SU-DHL-6 (cell line): ENCODE results near the gene PPCS.

Experiments used
- H2AFZ ChIP-seq: fragments of 200-600 bp; sonication (generic); 2 replicates; pipeline ENCODE4 v1.6.1; 2014; ENCODE audit warnings: low read depth, mild to moderate bottlenecking, moderate library complexity, mixed read lengths, antibody characterized with exemption, low read length; ENCODE audit not compliant: severe bottlenecking
- H3F3A ChIP-seq: fragments of 200-600 bp; shearing (Covaris generic); 2 replicates; pipeline ENCODE4 v1.6.0; 2016; ENCODE audit warnings: antibody characterized with exemption, mild to moderate bottlenecking; ENCODE audit not compliant: insufficient read depth
- H3K27ac ChIP-seq: fragments of 200-600 bp; sonication (generic); 2 replicates; pipeline ENCODE4 v1.5.1; 2016; ENCODE audit warnings: low read depth, mild to moderate bottlenecking, low read length, moderate library complexity, mixed read lengths
- H3K27me3 ChIP-seq: fragments of 200-600 bp; sonication (generic), shearing (Covaris generic); 2 replicates; pipeline ENCODE4 v1.6.0; 2014; ENCODE audit warnings: mild to moderate bottlenecking, low read length
- H3K36me3 ChIP-seq: fragments of 200-600 bp; sonication (generic); 2 replicates; pipeline ENCODE4 v1.6.1; 2014; ENCODE audit warnings: mild to moderate bottlenecking, low read length, mixed read lengths
- H3K4me2 ChIP-seq: fragments of 300-600, 200-600 bp; shearing (Covaris generic), sonication (generic); 2 replicates; pipeline ENCODE4 v1.6.0; 2014; ENCODE audit warnings: low read length, low read depth, mild to moderate bottlenecking; ENCODE audit not compliant: poor library complexity, severe bottlenecking
- H3K4me3 ChIP-seq: fragments of 200-600 bp; sonication (generic); 2 replicates; pipeline ENCODE4 v1.5.1; 2014; ENCODE audit warnings: antibody characterized with exemption, low read length, mild to moderate bottlenecking, mixed read lengths; ENCODE audit not compliant: insufficient read depth, poor library complexity, severe bottlenecking
- H3K79me2 ChIP-seq: fragments of 200-600 bp; sonication (generic); 2 replicates; pipeline ENCODE4 v1.6.1; 2014; ENCODE audit warnings: mild to moderate bottlenecking, low read length, moderate library complexity; ENCODE audit not compliant: insufficient read depth
- H3K9ac ChIP-seq: fragments of 200-600 bp; sonication (generic); 2 replicates; pipeline ENCODE4 v1.7.0; 2014; ENCODE audit warnings: mild to moderate bottlenecking, low read length
- H3K9me2 ChIP-seq: fragments of 200-600 bp; sonication (generic); replicated peaks from 2 replicates; pipeline ENCODE4 v1.6.1; 2014; ENCODE audit warnings: low read length; ENCODE audit not compliant: insufficient read depth
- H3K9me3 ChIP-seq: fragments of 200-600 bp; sonication (generic); 2 replicates; pipeline ENCODE4 v1.6.1; 2014; ENCODE audit warnings: low read length, mixed read lengths; ENCODE audit not compliant: insufficient read depth
- H4K20me1 ChIP-seq: fragments of 200-600 bp; sonication (generic); 2 replicates; pipeline ENCODE4 v1.6.1; 2014; ENCODE audit warnings: low read depth, mild to moderate bottlenecking, antibody characterized with exemption, low read length, moderate library complexity, mixed read lengths
- EZH2phosphoT487 ChIP-seq: fragments of 200-600 bp; sonication (generic), shearing (Covaris generic); conservative IDR thresholded peaks from 2 replicates; pipeline ENCODE4 v1.6.1; 2018; ENCODE audit warnings: mild to moderate bottlenecking, antibody characterized with exemption, low read length, moderate library complexity, mixed read lengths
- TF ChIP-seq, protein P1 (sequence below): fragments of 200-600 bp; sonication (generic); IDR thresholded peaks from one replicate; pipeline ENCODE4 v1.5.1; 2017; ENCODE audit warnings: antibody characterized with exemption, mild to moderate bottlenecking, low read length, moderate library complexity; ENCODE audit not compliant: insufficient read depth, poor library complexity, severe bottlenecking

The PPCS gene

DNA sequence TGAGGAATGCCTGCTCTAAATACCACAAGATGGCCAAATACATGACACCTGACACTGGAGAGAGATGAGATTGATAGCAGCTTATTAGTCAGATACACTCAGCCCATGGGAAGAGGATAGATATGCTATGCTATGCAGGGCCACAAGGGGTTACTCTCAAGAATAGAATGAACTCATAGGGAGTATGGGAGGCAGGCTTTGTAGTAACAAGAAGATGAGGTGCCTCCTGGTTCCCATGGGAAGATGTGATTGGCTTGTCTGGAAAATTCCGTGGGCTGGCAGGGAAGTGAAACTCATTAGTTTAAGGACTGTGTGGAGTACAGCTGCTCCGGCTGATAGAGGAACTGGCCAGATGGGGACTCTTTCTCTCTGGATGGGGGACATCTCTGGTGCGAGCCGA lies 23.3 kb downstream of the PPCS start:
- no peak overlapping the region for H3K4me3 ChIP-seq
- no peaks in the 10 kb centered on the region for H3K79me2 ChIP-seq
- H3K36me3 ChIP-seq: no peaks in the 10 kb centered on the region

DNA sequence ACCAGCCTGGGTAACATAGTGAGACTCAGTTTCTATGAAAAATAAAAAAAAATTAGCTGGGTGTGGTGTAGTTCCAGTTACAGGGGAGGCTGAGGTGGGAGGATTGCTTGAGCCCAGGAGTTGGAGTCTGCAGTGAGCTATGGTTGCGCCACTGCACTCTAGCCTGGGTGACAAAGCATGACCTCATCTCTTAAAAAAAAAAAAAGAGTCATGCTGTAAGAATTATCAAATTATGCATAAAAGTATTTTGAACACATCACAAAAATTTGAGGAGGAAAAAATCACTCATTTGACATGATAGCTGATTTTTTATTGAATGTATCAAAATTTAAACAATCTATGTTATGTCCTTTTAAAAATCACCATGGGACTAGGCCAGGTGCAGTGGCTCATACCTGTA lies 24.6 kb downstream of the PPCS start:
- Histone ChIP-seq H3K9me3 (no peaks in the 10 kb centered on the region), H4K20me1 (no peaks in the 10 kb centered on the region), H2AFZ (no peak overlapping the region), H3K79me2 (no peaks in the 10 kb centered on the region), H3K27me3 (no peaks in the 10 kb centered on the region), H3K27ac (no peak overlapping the region), H3K4me3 (no peak overlapping the region), H3K9ac (no peak overlapping the region), H3K9me2 (no peaks in the 10 kb centered on the region), H3F3A (no peaks in the 10 kb centered on the region), H3K36me3 (no peaks in the 10 kb centered on the region), H3K4me2 (no peak overlapping the region)
- TF ChIP-seq, protein P1, sequence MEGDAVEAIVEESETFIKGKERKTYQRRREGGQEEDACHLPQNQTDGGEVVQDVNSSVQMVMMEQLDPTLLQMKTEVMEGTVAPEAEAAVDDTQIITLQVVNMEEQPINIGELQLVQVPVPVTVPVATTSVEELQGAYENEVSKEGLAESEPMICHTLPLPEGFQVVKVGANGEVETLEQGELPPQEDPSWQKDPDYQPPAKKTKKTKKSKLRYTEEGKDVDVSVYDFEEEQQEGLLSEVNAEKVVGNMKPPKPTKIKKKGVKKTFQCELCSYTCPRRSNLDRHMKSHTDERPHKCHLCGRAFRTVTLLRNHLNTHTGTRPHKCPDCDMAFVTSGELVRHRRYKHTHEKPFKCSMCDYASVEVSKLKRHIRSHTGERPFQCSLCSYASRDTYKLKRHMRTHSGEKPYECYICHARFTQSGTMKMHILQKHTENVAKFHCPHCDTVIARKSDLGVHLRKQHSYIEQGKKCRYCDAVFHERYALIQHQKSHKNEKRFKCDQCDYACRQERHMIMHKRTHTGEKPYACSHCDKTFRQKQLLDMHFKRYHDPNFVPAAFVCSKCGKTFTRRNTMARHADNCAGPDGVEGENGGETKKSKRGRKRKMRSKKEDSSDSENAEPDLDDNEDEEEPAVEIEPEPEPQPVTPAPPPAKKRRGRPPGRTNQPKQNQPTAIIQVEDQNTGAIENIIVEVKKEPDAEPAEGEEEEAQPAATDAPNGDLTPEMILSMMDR: no peak
- no peak for TF ChIP-seq EZH2phosphoT487

More for the DNA sequence above, 23.3 kb downstream of the PPCS start:
- no peaks in the 10 kb centered on the region for H3K27me3 ChIP-seq
- no peak overlapping the region for H3K27ac ChIP-seq
- no peak overlapping the region for H2AFZ ChIP-seq
- H3K9ac ChIP-seq: no peak overlapping the region
- no peak for TF ChIP-seq EZH2phosphoT487
- TF ChIP-seq, protein P1: no peak
- H3K9me2 ChIP-seq: no peaks in the 10 kb centered on the region
- H3K4me2 ChIP-seq: no peak overlapping the region
- H4K20me1 ChIP-seq: no peaks in the 10 kb centered on the region
- H3F3A ChIP-seq: no peaks in the 10 kb centered on the region
- H3K9me3 ChIP-seq: no peaks in the 10 kb centered on the region

DNA sequence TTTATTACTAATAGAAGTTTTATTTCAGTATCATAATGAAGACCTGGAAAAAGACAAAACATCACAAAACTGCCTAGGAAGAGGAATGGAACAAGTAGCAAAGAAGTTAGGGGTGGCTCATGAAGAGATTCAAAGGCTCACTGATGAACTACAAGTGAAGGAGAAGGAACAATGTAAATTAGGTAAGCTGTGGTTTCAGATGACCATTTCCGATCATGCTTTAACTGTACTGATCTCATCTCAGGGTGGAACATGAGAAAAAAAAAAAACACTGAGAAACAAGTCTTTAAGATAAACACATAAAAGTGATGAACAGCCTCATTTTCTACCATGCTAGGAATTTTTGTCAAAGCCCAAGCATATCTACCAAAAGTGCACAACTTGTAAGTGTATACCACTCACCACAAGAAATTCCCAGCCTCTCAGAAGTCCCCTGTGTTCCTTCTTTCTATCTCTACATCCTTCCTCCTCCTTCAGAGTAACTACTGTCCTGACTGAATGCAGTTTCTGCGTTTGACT lies 26.4 kb downstream of the PPCS start:
- Histone ChIP-seq H3F3A (no peaks in the 10 kb centered on the region), H3K27me3 (no peaks in the 10 kb centered on the region), H2AFZ (no peak overlapping the region), H3K9me3 (no peaks in the 10 kb centered on the region), H3K9me2 (no peaks in the 10 kb centered on the region), H3K36me3 (no peaks in the 10 kb centered on the region), H3K79me2 (no peaks in the 10 kb centered on the region), H3K27ac (no peak overlapping the region), H3K9ac (no peak overlapping the region), H4K20me1 (no peaks in the 10 kb centered on the region), H3K4me3 (no peak overlapping the region), H3K4me2 (no peak overlapping the region)
- TF ChIP-seq EZH2phosphoT487: no peak
- TF ChIP-seq, protein P1: no peak

DNA sequence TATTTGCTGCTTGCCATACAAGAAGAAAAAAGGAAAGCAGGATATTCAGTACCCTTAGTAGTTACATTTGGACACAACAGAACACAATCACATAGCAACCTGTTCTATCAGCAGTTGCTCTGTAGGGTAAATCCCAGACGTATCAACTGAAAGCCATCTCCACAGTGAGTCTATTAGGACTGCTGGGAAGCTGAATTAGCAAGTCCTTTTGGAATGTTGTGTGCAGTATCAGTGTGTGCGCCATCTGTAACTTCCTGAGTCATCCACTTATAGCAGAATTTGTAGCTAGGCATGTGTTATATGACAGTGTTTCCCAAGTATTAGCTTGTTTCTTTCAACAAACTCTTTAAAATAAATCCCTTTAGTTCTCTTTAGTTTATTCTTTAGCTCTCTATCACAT lies 28.0 kb downstream of the PPCS start:
- Histone ChIP-seq H3K9ac (no peak overlapping the region), H3K9me3 (no peaks in the 10 kb centered on the region), H3K36me3 (no peaks in the 10 kb centered on the region), H3K4me2 (no peak overlapping the region), H3K79me2 (no peaks in the 10 kb centered on the region), H3K27ac (no peak overlapping the region), H3F3A (no peaks in the 10 kb centered on the region), H3K27me3 (no peaks in the 10 kb centered on the region), H4K20me1 (no peaks in the 10 kb centered on the region), H3K4me3 (no peak overlapping the region), H2AFZ (no peak overlapping the region), H3K9me2 (no peaks in the 10 kb centered on the region)
- no peak for TF ChIP-seq EZH2phosphoT487
- TF ChIP-seq, protein P1: no peak
